Astrocyte (in vitro differentiated cells and primary cell): ENCODE measurements around the gene CCDC61.

Source experiments
- EZH2 ChIP-seq: IDR thresholded peaks from 2 replicates; pipeline ENCODE4 v1.6.1; 2012; ENCODE audit warnings: mild to moderate bottlenecking, low read length, inconsistent platforms; ENCODE audit not compliant: insufficient read depth
- TF ChIP-seq, protein P1 (sequence below): IDR thresholded peaks from 2 replicates; pipeline ENCODE4 v1.5.1; 2011; ENCODE audit warnings: low read depth, mild to moderate bottlenecking, inconsistent platforms, low read length, moderate library complexity; ENCODE audit not compliant: insufficient read depth

GRCh38 chr19:46006411-46006810, 11.1 kb downstream of the CCDC61 start:
- TF ChIP-seq, protein P1, sequence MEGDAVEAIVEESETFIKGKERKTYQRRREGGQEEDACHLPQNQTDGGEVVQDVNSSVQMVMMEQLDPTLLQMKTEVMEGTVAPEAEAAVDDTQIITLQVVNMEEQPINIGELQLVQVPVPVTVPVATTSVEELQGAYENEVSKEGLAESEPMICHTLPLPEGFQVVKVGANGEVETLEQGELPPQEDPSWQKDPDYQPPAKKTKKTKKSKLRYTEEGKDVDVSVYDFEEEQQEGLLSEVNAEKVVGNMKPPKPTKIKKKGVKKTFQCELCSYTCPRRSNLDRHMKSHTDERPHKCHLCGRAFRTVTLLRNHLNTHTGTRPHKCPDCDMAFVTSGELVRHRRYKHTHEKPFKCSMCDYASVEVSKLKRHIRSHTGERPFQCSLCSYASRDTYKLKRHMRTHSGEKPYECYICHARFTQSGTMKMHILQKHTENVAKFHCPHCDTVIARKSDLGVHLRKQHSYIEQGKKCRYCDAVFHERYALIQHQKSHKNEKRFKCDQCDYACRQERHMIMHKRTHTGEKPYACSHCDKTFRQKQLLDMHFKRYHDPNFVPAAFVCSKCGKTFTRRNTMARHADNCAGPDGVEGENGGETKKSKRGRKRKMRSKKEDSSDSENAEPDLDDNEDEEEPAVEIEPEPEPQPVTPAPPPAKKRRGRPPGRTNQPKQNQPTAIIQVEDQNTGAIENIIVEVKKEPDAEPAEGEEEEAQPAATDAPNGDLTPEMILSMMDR = no peak
- TF ChIP-seq EZH2 = no peak
